Suprapubic skin (tissue), 3 donors: Measurements from ENCODE around the gene DCAF10.

Source experiments
- POLR2A ChIP-seq, 2 donors: fragments of 450-650 bp; IDR thresholded peaks; one replicate each; pipeline ENCODE4 v1.6.1; 2017; ENCODE audit warnings: antibody characterized with exemption in 2 of 2, mild to moderate bottlenecking in 2 of 2, moderate library complexity in 2 of 2
- TF ChIP-seq, protein P1 (sequence below), 2 donors: fragments of 200-600 bp in 1 of 2; fragments of 450-650 bp in 1 of 2; sonication (generic) in 1 of 2; IDR thresholded peaks; one replicate each; pipeline ENCODE4 v1.5.1; 2016 to 2019; ENCODE audit warnings: antibody characterized with exemption in 2 of 2, mild to moderate bottlenecking in 1 of 2, moderate library complexity in 1 of 2

DNA sequence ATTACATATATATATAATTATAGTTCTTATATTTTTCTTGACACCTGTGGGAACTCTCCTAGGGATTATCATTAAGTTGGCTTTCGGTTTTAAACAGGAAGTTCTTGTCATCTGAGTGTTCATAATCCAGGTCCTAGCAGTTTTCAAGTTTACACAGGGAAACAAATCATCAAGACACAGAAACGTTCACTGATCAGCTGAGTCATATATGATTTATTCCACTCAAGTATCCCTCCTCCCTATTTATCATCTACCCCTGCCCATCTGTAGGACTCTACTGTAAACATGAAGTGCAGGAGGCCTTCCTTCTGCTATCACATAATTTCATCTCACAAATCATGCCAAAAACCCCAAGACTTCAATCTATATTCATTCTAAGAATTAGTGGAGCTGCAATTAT lies 97.1 kb downstream of the DCAF10 start:
- TF ChIP-seq, protein P1, sequence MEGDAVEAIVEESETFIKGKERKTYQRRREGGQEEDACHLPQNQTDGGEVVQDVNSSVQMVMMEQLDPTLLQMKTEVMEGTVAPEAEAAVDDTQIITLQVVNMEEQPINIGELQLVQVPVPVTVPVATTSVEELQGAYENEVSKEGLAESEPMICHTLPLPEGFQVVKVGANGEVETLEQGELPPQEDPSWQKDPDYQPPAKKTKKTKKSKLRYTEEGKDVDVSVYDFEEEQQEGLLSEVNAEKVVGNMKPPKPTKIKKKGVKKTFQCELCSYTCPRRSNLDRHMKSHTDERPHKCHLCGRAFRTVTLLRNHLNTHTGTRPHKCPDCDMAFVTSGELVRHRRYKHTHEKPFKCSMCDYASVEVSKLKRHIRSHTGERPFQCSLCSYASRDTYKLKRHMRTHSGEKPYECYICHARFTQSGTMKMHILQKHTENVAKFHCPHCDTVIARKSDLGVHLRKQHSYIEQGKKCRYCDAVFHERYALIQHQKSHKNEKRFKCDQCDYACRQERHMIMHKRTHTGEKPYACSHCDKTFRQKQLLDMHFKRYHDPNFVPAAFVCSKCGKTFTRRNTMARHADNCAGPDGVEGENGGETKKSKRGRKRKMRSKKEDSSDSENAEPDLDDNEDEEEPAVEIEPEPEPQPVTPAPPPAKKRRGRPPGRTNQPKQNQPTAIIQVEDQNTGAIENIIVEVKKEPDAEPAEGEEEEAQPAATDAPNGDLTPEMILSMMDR (IDR thresholded peaks at IDR 0.05), result no peak
- TF ChIP-seq POLR2A (IDR thresholded peaks at IDR 0.05), result no peak
